ENCODE results near the gene HES1. TPM values are rescaled to one million over a fixed set of nuclear protein-coding genes. Genes with fewer than 3 reads are reported as not detected.

The HES1 gene
- total and polyA plus RNA-seq, 5 donors from 2014 or later = 0.17 to 10.5 (median 0.71) TPM; not detected in 2

DNA sequence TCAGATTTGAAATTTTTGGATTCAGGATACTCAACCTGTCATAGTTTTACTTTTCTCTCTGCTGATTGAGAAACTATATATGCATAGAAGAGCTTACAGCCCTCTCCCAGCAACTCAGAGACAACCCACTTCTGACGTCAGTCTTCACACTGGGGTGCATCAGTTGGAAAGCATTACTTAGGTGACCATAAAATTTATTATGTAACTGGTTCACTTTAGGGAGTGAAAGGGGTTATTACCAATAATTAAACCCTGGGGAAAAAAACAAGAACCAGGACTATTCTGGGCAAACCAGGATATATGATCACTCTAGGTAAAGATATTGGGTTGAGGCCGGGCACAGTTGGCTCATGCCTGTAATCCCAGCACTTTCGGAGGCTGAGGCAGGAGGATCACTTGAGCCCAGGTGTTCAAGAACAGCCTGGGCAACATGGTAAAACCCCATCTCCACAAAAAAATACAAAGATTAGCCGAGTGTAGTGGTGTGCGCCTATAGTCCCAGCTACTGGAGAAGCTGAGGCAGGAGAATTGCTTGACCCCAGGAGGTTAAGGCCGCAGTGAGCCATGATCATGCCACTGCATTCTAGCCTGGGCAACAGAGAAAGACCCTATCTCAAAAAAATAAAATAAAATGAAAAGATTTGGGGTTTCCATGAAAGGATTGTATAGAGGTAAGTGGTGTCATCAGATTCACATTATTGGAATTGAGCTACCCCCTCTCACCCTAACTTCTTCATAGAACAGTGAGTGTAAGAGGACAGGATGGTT lies 27.1 kb downstream of the HES1 start:
- Mint-ChIP-seq H3K4me1 (no peaks in the 10 kb centered on the region), H3K9me3 (peaks cover 0 to 2% (median 0%) of the 10 kb centered on the region in 7 donors), H3K27ac (no peak overlapping the region), H3K27me3 (peaks cover 67% of the 10 kb centered on the region), H3K36me3 (no peaks in the 10 kb centered on the region), H3K4me3 (no peak overlapping the region)
- H3K27ac ChIP-seq (ENCODE audit: insufficient read depth, low read length, poor library complexity, severe bottlenecking) = no peak overlapping the region
- DNase-seq (no peak), ATAC-seq (ENCODE audit: low read depth in 2 of 2) (no peak)
- no peaks in the 10 kb centered on the region for H3K4me1 ChIP-seq (ENCODE audit: control insufficient read depth, insufficient read depth, low read length, poor library complexity, severe bottlenecking)
- no peaks in the 10 kb centered on the region for H3K9me3 ChIP-seq (ENCODE audit: control insufficient read depth in 2 of 2, low read length in 2 of 2)
- H3K27me3 ChIP-seq (ENCODE audit: control insufficient read depth, insufficient read depth, low read length) = peaks cover 13% of the 10 kb centered on the region
- H3K36me3 ChIP-seq (ENCODE audit: control insufficient read depth, insufficient read depth, low read length) = no peaks in the 10 kb centered on the region
- no peak overlapping the region for H3K4me3 ChIP-seq (ENCODE audit: low read depth, low read length)

DNA sequence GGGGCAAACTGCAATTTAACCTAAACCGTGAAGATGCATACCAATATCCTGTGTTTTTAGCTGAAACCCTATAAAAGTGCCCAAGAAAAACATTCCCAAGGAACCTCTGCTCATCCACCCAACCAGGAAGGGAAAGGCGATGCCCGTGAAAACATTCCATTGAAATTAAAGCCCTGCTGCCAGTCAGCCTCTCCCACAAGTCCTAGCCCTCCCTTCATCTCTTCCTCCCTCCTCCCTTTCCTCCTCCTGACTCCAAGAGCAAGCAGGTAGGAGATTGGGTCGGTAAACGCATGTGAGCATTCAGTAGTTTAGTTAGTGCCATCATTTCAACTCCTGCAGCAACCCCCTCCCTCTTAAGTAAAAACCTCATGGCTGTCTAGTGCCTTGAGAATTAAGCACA lies 27.7 kb downstream of the HES1 start:
- Mint-ChIP-seq H3K27ac (no peak overlapping the region), H3K4me1 (no peaks in the 10 kb centered on the region), H3K36me3 (no peaks in the 10 kb centered on the region), H3K4me3 (no peak overlapping the region), H3K9me3 (peaks cover 0 to 2% (median 0%) of the 10 kb centered on the region in 7 donors), H3K27me3 (peaks cover 65% of the 10 kb centered on the region)
- Histone ChIP-seq H3K9me3 (ENCODE audit: control insufficient read depth in 2 of 2, low read length in 2 of 2) (no peaks in the 10 kb centered on the region), H3K27ac (ENCODE audit: insufficient read depth, low read length, poor library complexity, severe bottlenecking) (no peak overlapping the region), H3K27me3 (ENCODE audit: control insufficient read depth, insufficient read depth, low read length) (peaks cover 15% of the 10 kb centered on the region), H3K4me1 (ENCODE audit: control insufficient read depth, insufficient read depth, low read length, poor library complexity, severe bottlenecking) (no peaks in the 10 kb centered on the region), H3K4me3 (ENCODE audit: low read depth, low read length) (no peak overlapping the region), H3K36me3 (ENCODE audit: control insufficient read depth, insufficient read depth, low read length) (no peaks in the 10 kb centered on the region)
- ATAC-seq (ENCODE audit: low read depth in 2 of 2) (no peak), DNase-seq (no peak)

- H3K4me1 Mint-ChIP-seq = no peaks in the 10 kb centered on the region
- H3K27ac Mint-ChIP-seq = no peak overlapping the region
- DNase-seq (no peak), ATAC-seq (ENCODE audit: low read depth in 2 of 2) (no peak)
- H3K36me3 Mint-ChIP-seq = no peaks in the 10 kb centered on the region
- peaks cover 0 to 2% (median 0%) of the 10 kb centered on the region in 7 donors for H3K9me3 Mint-ChIP-seq
- no peaks in the 10 kb centered on the region for H3K9me3 ChIP-seq (ENCODE audit: control insufficient read depth in 2 of 2, low read length in 2 of 2)
- H3K36me3 ChIP-seq (ENCODE audit: control insufficient read depth, insufficient read depth, low read length) = no peaks in the 10 kb centered on the region
- no peak overlapping the region for H3K4me3 ChIP-seq (ENCODE audit: low read depth, low read length)
- no peaks in the 10 kb centered on the region for H3K4me1 ChIP-seq (ENCODE audit: control insufficient read depth, insufficient read depth, low read length, poor library complexity, severe bottlenecking)
- peaks cover 22% of the 10 kb centered on the region for H3K27me3 ChIP-seq (ENCODE audit: control insufficient read depth, insufficient read depth, low read length)
- no peak overlapping the region for H3K4me3 Mint-ChIP-seq
- no peak overlapping the region for H3K27ac ChIP-seq (ENCODE audit: insufficient read depth, low read length, poor library complexity, severe bottlenecking)
- peaks cover 69% of the 10 kb centered on the region for H3K27me3 Mint-ChIP-seq
These were observed 28.9 kb downstream of the HES1 start for GRCh38 chr3:194164861-194165260.

DNA sequence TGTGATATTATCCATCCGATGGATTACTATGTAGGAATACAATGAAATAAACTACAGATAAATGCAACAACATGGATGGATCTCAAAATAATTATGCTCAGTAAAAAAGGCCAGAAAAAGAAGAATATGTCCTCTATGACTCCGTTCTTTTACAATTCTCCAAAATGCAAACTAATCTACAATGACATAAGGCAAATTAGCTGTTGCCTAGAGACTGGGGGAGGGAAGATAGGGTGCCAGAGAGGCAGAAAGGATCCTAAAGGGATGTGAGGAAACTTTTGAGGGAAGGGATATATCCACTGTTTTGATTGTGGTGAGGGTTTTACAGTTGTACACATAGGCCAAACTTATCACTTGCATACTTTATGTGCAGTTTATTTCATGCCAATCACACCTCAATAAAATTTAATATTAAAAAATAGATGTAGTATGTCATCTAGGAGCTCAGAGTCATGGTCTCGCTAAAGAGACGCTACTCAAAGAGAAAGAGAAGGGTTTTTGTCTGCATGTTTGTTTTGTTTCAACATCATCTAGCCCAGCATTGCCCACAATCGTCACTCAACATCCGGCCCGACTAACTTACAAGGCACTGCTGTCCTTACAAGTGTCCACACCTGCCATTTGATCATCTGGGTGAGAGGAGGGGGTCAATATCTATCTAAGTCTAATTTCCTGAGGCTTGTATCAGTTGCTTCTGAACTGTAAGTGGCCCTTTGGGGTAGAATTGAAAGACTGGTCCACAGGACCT lies 29.5 kb downstream of the HES1 start:
- DNase-seq (no peak), ATAC-seq (ENCODE audit: low read depth in 2 of 2) (no peak)
- Mint-ChIP-seq H3K4me1 (no peaks in the 10 kb centered on the region), H3K9me3 (peaks cover 0 to 2% (median 0%) of the 10 kb centered on the region in 7 donors), H3K4me3 (no peak overlapping the region), H3K27me3 (peaks cover 74% of the 10 kb centered on the region), H3K36me3 (no peaks in the 10 kb centered on the region), H3K27ac (peak overlapping the region in 1 of 3 donors; percentile 67)
- Histone ChIP-seq H3K27me3 (ENCODE audit: control insufficient read depth, insufficient read depth, low read length) (peaks cover 22% of the 10 kb centered on the region), H3K36me3 (ENCODE audit: control insufficient read depth, insufficient read depth, low read length) (no peaks in the 10 kb centered on the region), H3K4me3 (ENCODE audit: low read depth, low read length) (no peak overlapping the region), H3K4me1 (ENCODE audit: control insufficient read depth, insufficient read depth, low read length, poor library complexity, severe bottlenecking) (no peaks in the 10 kb centered on the region), H3K9me3 (ENCODE audit: control insufficient read depth in 2 of 2, low read length in 2 of 2) (no peaks in the 10 kb centered on the region), H3K27ac (ENCODE audit: insufficient read depth, low read length, poor library complexity, severe bottlenecking) (no peak overlapping the region)

DNA sequence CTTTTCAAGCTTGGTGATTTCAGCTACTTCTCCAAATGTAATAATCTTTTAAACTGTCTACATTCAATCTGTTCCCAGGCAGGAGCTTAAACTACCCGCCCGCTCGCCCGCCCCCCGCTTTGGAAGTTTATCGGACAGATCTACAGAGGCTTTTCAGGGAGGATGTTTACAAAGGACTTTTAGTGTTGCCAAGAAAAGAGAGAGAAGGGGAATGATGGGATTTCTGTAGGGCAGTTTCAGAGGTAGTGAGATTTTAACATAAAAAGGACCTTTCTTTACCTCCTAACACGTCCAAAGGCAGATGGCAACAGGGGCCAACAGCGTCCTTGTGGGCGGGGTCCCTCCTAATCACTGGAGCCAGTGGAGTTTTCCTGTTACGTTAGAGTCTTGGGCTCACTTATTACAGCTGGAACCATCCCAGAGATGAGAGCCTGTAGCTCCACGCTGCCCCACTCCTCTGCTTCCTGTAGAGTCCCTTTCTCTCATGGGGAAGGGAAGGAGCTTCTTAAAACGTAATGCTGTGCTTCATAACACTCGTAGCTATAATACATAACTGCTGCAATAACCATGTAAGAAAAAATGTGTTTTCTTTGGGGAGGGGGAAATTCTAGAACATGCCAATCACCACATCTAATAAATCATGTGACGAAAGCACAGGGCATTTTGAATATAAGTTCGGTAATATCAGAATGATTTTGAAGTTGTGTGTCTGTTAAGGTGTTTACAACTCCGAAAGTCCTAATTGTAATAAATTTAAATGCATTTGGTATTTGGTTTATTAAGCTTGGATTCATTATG lies 30.9 kb downstream of the HES1 start:
- Mint-ChIP-seq H3K4me3 (no peak overlapping the region), H3K9me3 (peaks cover 0 to 2% (median 0%) of the 10 kb centered on the region in 7 donors), H3K4me1 (no peaks in the 10 kb centered on the region), H3K27ac (no peak overlapping the region), H3K27me3 (peaks cover 77% of the 10 kb centered on the region), H3K36me3 (no peaks in the 10 kb centered on the region)
- H3K4me1 ChIP-seq (ENCODE audit: control insufficient read depth, insufficient read depth, low read length, poor library complexity, severe bottlenecking) = no peaks in the 10 kb centered on the region
- no peak overlapping the region for H3K27ac ChIP-seq (ENCODE audit: insufficient read depth, low read length, poor library complexity, severe bottlenecking)
- H3K4me3 ChIP-seq (ENCODE audit: low read depth, low read length) = no peak overlapping the region
- DNase-seq (no peak), ATAC-seq (ENCODE audit: low read depth in 2 of 2) (no peak)
- H3K36me3 ChIP-seq (ENCODE audit: control insufficient read depth, insufficient read depth, low read length) = no peaks in the 10 kb centered on the region
- no peaks in the 10 kb centered on the region for H3K9me3 ChIP-seq (ENCODE audit: control insufficient read depth in 2 of 2, low read length in 2 of 2)
- peaks cover 27% of the 10 kb centered on the region for H3K27me3 ChIP-seq (ENCODE audit: control insufficient read depth, insufficient read depth, low read length)

DNA sequence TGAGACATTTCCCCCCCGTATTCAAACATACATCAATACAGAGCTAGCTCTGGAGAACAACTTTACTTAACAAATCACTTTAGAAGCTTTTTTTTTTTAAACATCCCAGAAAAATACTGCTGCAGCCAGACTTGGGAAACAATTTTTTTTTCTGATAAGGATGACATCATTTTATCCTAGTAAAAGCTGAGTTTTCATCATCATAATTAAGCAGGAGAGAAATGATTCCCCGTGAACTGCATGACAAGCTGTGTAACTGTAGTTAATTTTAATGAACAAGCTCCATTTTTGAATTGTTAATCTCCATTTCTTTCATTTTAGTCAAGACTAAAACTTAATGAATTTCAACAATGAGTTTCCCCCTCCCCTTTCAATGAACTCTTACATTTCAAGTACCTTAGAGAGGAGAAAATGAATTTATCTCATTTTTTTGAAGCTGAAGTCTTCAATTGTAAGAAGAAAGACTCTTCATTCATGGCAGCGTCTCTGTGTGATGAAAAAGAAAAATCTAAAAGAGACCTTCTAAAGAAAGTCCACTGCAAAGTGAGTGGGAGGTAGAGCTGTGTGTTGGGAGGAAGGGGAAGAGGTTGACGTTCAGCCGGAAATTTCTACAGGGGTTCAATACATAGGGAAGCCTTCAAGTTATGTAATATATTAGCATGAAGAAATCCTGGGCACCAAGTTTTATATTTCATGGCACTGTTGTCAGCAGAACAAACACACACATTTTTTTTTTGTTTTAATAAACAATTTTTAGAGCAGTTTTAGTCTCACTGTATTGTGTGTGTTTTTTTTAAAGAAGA lies 31.7 kb downstream of the HES1 start:
- no peaks in the 10 kb centered on the region for H3K4me1 Mint-ChIP-seq
- no peak for ATAC-seq (ENCODE audit: low read depth in 2 of 2)
- H3K4me1 ChIP-seq (ENCODE audit: control insufficient read depth, insufficient read depth, low read length, poor library complexity, severe bottlenecking) = no peaks in the 10 kb centered on the region
- no peaks in the 10 kb centered on the region for H3K36me3 Mint-ChIP-seq
- no peak overlapping the region for H3K4me3 Mint-ChIP-seq
- peaks cover 27% of the 10 kb centered on the region for H3K27me3 ChIP-seq (ENCODE audit: control insufficient read depth, insufficient read depth, low read length)
- H3K27ac ChIP-seq (ENCODE audit: insufficient read depth, low read length, poor library complexity, severe bottlenecking) = no peak overlapping the region
- H3K27ac Mint-ChIP-seq = no peak overlapping the region
- no peaks in the 10 kb centered on the region for H3K9me3 ChIP-seq (ENCODE audit: control insufficient read depth in 2 of 2, low read length in 2 of 2)
- peaks cover 73% of the 10 kb centered on the region for H3K27me3 Mint-ChIP-seq
- no peak for DNase-seq
- peaks cover 0 to 2% (median 0%) of the 10 kb centered on the region in 7 donors for H3K9me3 Mint-ChIP-seq
- H3K36me3 ChIP-seq (ENCODE audit: control insufficient read depth, insufficient read depth, low read length) = no peaks in the 10 kb centered on the region
- no peak overlapping the region for H3K4me3 ChIP-seq (ENCODE audit: low read depth, low read length)

DNA sequence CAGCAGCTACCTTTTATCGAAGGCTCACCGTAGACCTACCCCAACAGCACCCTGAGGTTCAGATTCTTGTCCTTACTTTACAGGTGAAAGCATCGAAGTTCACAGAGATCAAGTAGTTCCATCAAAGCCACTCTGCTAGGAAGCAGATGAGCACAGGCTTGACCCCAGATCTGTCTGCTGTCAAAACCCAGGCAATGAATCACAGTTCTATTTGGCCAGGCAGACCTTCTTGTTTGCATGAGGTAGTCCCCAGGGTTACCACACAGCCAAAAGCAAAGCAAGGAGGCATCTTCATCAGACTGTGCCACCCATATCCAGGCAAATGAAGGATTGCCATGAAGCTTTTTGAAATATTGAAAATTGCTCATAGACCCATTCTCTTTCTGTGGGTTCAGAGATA lies 33.0 kb downstream of the HES1 start:
- no peak overlapping the region for H3K27ac Mint-ChIP-seq

More for the DNA sequence above, 33.0 kb downstream of the HES1 start:
- Mint-ChIP-seq H3K4me3 (no peak overlapping the region), H3K27me3 (peaks cover 60% of the 10 kb centered on the region), H3K36me3 (no peaks in the 10 kb centered on the region), H3K4me1 (no peaks in the 10 kb centered on the region), H3K9me3 (peaks cover 0 to 1% (median 0%) of the 10 kb centered on the region in 7 donors)
- Histone ChIP-seq H3K9me3 (ENCODE audit: control insufficient read depth in 2 of 2, low read length in 2 of 2) (no peaks in the 10 kb centered on the region), H3K27ac (ENCODE audit: insufficient read depth, low read length, poor library complexity, severe bottlenecking) (no peak overlapping the region), H3K4me1 (ENCODE audit: control insufficient read depth, insufficient read depth, low read length, poor library complexity, severe bottlenecking) (no peaks in the 10 kb centered on the region), H3K36me3 (ENCODE audit: control insufficient read depth, insufficient read depth, low read length) (no peaks in the 10 kb centered on the region), H3K4me3 (ENCODE audit: low read depth, low read length) (no peak overlapping the region), H3K27me3 (ENCODE audit: control insufficient read depth, insufficient read depth, low read length) (peaks cover 27% of the 10 kb centered on the region)
- DNase-seq (no peak), ATAC-seq (ENCODE audit: low read depth in 2 of 2) (no peak)

Measured in CD4-positive, CD25-positive, alpha-beta regulatory T cell (primary cell).